HG03135 (cell line): ENCODE measurements around the gene TAS2R4.
"Not testable (repeated sequence)": the region's sequence is repeated elsewhere in the genome, so short reads cannot be mapped to it uniquely, and the experiment has no call there.

Experiments
- ATAC-seq: cut with Tn5 transposase; IDR thresholded peaks from one replicate; pipeline ENCODE4 v1.9.1; 2021; ENCODE audit warnings: mild to moderate bottlenecking, moderate library complexity; ENCODE audit not compliant: unreplicated experiment

The TAS2R4 gene

DNA sequence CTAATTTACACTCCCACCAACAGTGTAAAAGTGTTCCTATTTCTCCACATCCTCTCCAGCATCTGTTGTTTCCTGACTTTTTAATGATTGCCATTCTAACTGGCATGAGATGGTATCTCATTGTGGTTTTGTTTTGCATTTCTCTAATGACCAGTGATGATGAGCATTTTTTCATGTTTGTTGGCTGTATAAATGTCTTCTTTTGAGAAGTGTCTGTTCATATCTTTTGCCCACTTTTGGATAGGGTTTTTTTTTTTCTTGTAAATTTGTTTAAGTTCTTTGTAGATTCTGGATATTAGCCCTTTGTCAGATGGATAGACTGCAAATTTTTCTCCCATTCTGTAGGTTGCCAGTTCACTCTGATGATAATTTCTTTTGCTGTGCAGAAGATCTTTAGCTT is 46.0 kb downstream of the TAS2R4 start:
- ATAC-seq, result not testable (repeated sequence)
